Transverse colon (tissue), 4 donors: ENCODE measurements around the gene JMJD1C. TPM values are rescaled to one million over a fixed set of nuclear protein-coding genes. Genes with fewer than 3 reads are reported as not detected.

Source experiments
- DNase-seq: peaks from one replicate; pipeline ENCODE4 v3.0.0-alpha.2; 2019
- H3K27ac ChIP-seq, 4 donors: fragments of 200-600 bp; sonication (generic); 2 replicates each; pipeline ENCODE4 v1.5.1; 2016 to 2018; ENCODE audit warnings: inconsistent platforms in 4 of 4
- H3K27me3 ChIP-seq: fragments of 200-600 bp; sonication (generic); 2 replicates; pipeline ENCODE4 v1.5.1; 2017; ENCODE audit warnings: inconsistent platforms
- H3K36me3 ChIP-seq, 4 donors: fragments of 200-600 bp; sonication (generic); 2 replicates each; pipeline ENCODE4 v1.5.1; 2017 to 2019; ENCODE audit warnings: inconsistent platforms in 4 of 4
- H3K4me1 ChIP-seq, 4 donors: fragments of 200-600 bp; sonication (generic); 2 replicates each; pipeline ENCODE4 v1.5.1; 2017 to 2020; ENCODE audit warnings: inconsistent platforms in 4 of 4
- H3K4me3 ChIP-seq, 4 donors: fragments of 200-600 bp; sonication (generic); 1 replicate in 1 of 4; 2 replicates in 3 of 4; pipeline versions ENCODE4 v1.5.1 to v1.6.1; 2017 to 2019; ENCODE audit warnings: inconsistent platforms in 4 of 4
- H3K9me3 ChIP-seq, 2 donors: fragments of 200-600 bp; sonication (generic); 2 replicates each; pipeline ENCODE4 v1.5.1; 2017 to 2019; ENCODE audit warnings: inconsistent platforms in 2 of 2
- EP300 ChIP-seq: sonication (generic); formaldehyde crosslinking; IDR thresholded peaks from one replicate; pipeline ENCODE4 v1.6.1; 2017; ENCODE audit warnings: antibody characterized with exemption, low read depth
- POLR2A ChIP-seq: fragments of 450-650 bp; IDR thresholded peaks from one replicate; pipeline ENCODE4 v1.6.1; 2016; ENCODE audit warnings: antibody characterized with exemption, mild to moderate bottlenecking, moderate library complexity
- POLR2AphosphoS5 ChIP-seq, 3 donors: sonication (generic); formaldehyde crosslinking; IDR thresholded peaks; one replicate each; pipeline ENCODE4 v1.6.1; 2016; ENCODE audit warnings: antibody characterized with exemption in 3 of 3
- WGBS, 2 donors: methylation state at CpG; one replicate each; pipeline ENCODE4 v1.1.5; 2018; ENCODE audit warnings: low coverage in 1 of 2; 5-methylcytosine and 5-hydroxymethylcytosine counted together
- in situ Hi-C, 4 donors: fragments of 200-750 bp; cut with MboI; loops; one replicate each; pipeline versions ENCODE4 v1.15.0 to v1.15.1; 2017; ENCODE audit warnings: low sequenced_read_pairs in 3 of 4, low pct_ligation_motif_present in 1 of 4, low pct_unique_long_range_greater_than_20kb in 1 of 4
- intact Hi-C: fragments of 100-400 bp; cut with DNase I; formaldehyde crosslinking; loops from one replicate; pipeline ENCODE4 v1.15.1; 2023; ENCODE audit warnings: low total_unique reads
- total RNA-seq, 4 donors: library from RNA; depleted of rRNA; stranded (reverse); fragments of >200 nt; gene quantifications; one replicate each; pipeline ENCODE4 v1.1.0, GENCODE V29; 2016
- TF ChIP-seq, protein P1 (sequence below), 5 experiments: fragments of 200-600 bp in 3 of 5; fragments of 450-650 bp in 2 of 5; sonication (generic) in 3 of 5; IDR thresholded peaks; 1 replicate in 2 of 5; 2 replicates in 3 of 5; pipeline ENCODE4 v1.5.1; 2016 to 2017; ENCODE audit warnings: antibody characterized with exemption in 5 of 5, inconsistent platforms in 3 of 5, mild to moderate bottlenecking in 2 of 5, moderate library complexity in 1 of 5

JMJD1C gene
- total RNA-seq, 4 donors from 2014 or later, result 56.7 to 128 (median 78.9) TPM

DNA sequence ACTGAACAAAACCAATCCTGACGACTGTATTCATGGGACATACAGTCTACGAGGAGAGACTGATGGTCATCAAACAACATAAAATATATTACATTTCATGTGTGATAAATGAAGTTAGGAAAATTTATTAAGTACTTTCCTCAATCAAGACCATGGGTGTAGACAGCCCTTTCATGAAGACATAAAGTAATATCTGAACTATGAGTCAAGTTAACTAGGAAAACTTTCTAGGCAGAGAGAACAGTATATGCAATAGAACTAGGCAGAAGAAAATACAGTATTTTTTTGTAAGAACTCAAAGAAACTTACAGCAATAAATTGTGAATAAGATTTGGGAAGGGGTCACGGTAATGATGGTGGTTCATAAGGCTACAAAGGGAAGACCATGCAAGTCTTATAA lies 112.8 kb downstream of the JMJD1C start:
- Histone ChIP-seq H3K27me3 (no peaks in the 10 kb centered on the region), H3K4me3 (no peak overlapping the region), H3K4me1 (peaks cover 0 to 8% (median 0%) of the 10 kb centered on the region in 4 donors), H3K9me3 (no peaks in the 10 kb centered on the region), H3K36me3 (no peaks in the 10 kb centered on the region), H3K27ac (no peak overlapping the region)
- intact Hi-C loops (no loop called here), in situ Hi-C loops (no loop called here)
- no peak for DNase-seq
- 96% methylated on average over 3 of the region's 3 CpGs for WGBS, 2 donors
- TF ChIP-seq, protein P1, sequence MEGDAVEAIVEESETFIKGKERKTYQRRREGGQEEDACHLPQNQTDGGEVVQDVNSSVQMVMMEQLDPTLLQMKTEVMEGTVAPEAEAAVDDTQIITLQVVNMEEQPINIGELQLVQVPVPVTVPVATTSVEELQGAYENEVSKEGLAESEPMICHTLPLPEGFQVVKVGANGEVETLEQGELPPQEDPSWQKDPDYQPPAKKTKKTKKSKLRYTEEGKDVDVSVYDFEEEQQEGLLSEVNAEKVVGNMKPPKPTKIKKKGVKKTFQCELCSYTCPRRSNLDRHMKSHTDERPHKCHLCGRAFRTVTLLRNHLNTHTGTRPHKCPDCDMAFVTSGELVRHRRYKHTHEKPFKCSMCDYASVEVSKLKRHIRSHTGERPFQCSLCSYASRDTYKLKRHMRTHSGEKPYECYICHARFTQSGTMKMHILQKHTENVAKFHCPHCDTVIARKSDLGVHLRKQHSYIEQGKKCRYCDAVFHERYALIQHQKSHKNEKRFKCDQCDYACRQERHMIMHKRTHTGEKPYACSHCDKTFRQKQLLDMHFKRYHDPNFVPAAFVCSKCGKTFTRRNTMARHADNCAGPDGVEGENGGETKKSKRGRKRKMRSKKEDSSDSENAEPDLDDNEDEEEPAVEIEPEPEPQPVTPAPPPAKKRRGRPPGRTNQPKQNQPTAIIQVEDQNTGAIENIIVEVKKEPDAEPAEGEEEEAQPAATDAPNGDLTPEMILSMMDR (IDR thresholded peaks at IDR 0.05), result no peak
- TF ChIP-seq EP300 (no peak), POLR2AphosphoS5 (IDR thresholded peaks at IDR 0.05) (no peak)

DNA sequence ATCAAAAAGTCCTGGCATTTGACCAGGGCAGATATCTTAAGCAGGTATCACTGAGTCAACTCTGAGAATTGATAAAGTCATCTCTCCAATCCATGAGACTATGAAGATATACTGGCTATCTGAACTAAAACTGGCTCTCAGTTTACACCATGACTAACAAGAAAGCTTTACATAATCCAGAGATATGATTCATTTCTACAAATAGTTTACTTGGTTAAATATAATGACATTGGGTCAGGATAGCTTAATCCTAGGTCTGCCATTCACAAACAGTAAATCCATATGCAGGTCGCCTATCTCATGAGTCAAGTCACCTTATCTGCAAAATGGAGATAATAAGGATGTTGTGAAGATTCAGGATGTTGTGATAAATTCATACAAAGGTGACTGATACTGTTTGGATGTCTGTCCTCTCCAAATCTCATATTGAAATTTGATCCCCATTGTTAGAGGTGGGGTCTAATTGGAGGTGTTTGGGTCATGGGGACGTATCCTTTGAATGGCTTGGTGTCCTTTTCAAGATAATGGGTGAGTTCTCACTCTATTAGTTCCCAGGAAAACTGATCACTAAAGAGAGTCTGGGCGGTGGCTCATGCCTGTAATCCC lies 117.4 kb downstream of the JMJD1C start:
- Histone ChIP-seq H3K9me3 (no peaks in the 10 kb centered on the region), H3K36me3 (no peaks in the 10 kb centered on the region), H3K4me1 (no peaks in the 10 kb centered on the region), H3K27ac (no peak overlapping the region), H3K4me3 (no peak overlapping the region), H3K27me3 (no peaks in the 10 kb centered on the region)
- in situ Hi-C loops, result no loop called here
- intact Hi-C loops, result no loop called here
- 94% methylated on average over 3 of the region's 3 CpGs; no CpG with 5 or more reads in 1 of the 2 donors for WGBS, 2 donors
- no peak for DNase-seq
- TF ChIP-seq EP300 (no peak), POLR2A (no peak), POLR2AphosphoS5 (IDR thresholded peaks at IDR 0.05) (no peak)
- TF ChIP-seq, protein P1 (IDR thresholded peaks at IDR 0.05), result no peak

DNA sequence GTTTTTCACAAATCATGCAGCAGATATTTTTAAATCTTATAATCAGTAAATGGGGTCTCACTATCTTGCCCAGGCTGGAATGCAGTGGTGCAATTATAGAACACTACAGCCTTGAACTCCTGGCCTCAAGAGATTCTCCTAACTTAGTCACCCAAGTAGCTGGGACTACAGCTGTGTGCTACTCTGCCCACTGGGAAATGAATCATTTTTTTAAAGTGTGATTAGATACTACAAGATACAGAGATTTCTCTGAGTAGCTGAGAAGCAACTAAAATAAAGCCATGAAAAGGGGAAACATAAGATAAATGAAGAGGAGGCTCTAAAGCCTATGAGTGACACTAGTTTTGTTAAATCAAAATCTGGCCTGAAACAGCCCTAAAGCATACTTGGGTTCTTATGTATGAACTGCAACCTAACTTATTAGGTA lies 119.7 kb downstream of the JMJD1C start:
- H3K4me1 ChIP-seq, result no peaks in the 10 kb centered on the region
- H3K36me3 ChIP-seq, result no peaks in the 10 kb centered on the region
- TF ChIP-seq, protein P1 (IDR thresholded peaks at IDR 0.05), result no peak
- no peak for TF ChIP-seq POLR2AphosphoS5 (IDR thresholded peaks at IDR 0.05)
- TF ChIP-seq POLR2A, result no peak
- TF ChIP-seq EP300, result no peak
- intact Hi-C loops, result no loop called here
- H3K27ac ChIP-seq, result no peak overlapping the region
- no peaks in the 10 kb centered on the region for H3K9me3 ChIP-seq
- DNase-seq, result no peak
- H3K27me3 ChIP-seq, result no peaks in the 10 kb centered on the region
- H3K4me3 ChIP-seq, result no peak overlapping the region
- in situ Hi-C loops, result no loop called here

DNA sequence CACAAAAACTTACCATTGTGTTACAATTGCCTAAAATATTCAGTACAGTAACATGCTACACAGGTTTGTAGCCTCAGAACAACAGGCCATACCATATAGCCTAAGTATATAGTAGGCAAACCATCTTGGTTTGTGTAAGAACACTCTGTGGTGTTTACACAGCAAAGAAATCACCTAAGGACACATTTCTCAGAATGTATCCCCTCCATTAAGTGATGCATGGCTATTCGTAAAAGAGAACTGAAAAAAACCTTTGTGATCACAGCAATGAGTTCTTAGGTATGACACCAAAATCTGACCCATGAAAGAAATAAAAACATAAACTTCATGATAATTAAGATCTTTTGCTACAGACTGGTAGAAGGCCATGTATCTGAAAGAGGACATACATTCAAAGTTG lies 121.5 kb downstream of the JMJD1C start:
- TF ChIP-seq POLR2AphosphoS5 (IDR thresholded peaks at IDR 0.05), result no peak
- TF ChIP-seq POLR2A, result no peak
- TF ChIP-seq, protein P1 (IDR thresholded peaks at IDR 0.05), result no peak
- TF ChIP-seq EP300, result no peak
- Histone ChIP-seq H3K9me3 (no peaks in the 10 kb centered on the region), H3K4me3 (no peak overlapping the region), H3K27me3 (no peaks in the 10 kb centered on the region), H3K4me1 (no peaks in the 10 kb centered on the region), H3K36me3 (no peaks in the 10 kb centered on the region), H3K27ac (no peak overlapping the region)
- in situ Hi-C loops (no loop called here), intact Hi-C loops (no loop called here)
- 88 to 100% methylated on average over 1 of the region's 1 CpG for WGBS, 2 donors
- no peak for DNase-seq
